HFF-Myc (cell line): ENCODE results near the gene REN.

ENCODE experiments used
- DNase-seq: peaks from one replicate; pipeline ENCODE4 v3.0.0-alpha.2; 2011; ENCODE audit warnings: low read depth; ENCODE audit errors: extremely low read depth
- H3K4me3 ChIP-seq: replicated peaks from 2 replicates; pipeline ENCODE4 v1.5.1; 2011; ENCODE audit warnings: low read depth, mild to moderate bottlenecking, control low read depth, low read length
- CTCF ChIP-seq: IDR thresholded peaks from 2 replicates; pipeline ENCODE4 v1.5.1; 2012; ENCODE audit warnings: mild to moderate bottlenecking, low read depth, low read length, control low read depth; ENCODE audit errors: missing control alignments

Gene REN

GRCh38 chr1:204198348-204199340 is 32.5 kb upstream of the REN start:
- DNase-seq: peak; percentile 27
- H3K4me3 ChIP-seq: no peak overlapping the region
- TF ChIP-seq CTCF: no peak

- TF ChIP-seq CTCF: no peak
- no peak overlapping the region for H3K4me3 ChIP-seq
- no peak for DNase-seq
Observed at GRCh38 chr1:204197068-204197467, 30.9 kb upstream of the REN start.

- no peak within 1 kb of the TSS for H3K4me3 ChIP-seq
- TF ChIP-seq CTCF: no peak
- no peak for DNase-seq
Observed at GRCh38 chr1:204196068-204196795, 30.1 kb upstream of the REN start, which contains the start of gene KISS1. TSS of gene KISS1 (minus strand) at chr1:204196491. CDS start at chr1:204192876, 3,615 bp downstream.

- TF ChIP-seq CTCF: no peak
- DNase-seq: no peak
- no peak overlapping the region for H3K4me3 ChIP-seq
Observed at GRCh38 chr1:204194771-204195170, 28.6 kb upstream of the REN start.

- no peak for TF ChIP-seq CTCF
- no peak for DNase-seq
- no peak overlapping the region for H3K4me3 ChIP-seq
Observed at GRCh38 chr1:204194080-204194479, 27.9 kb upstream of the REN start.

- H3K4me3 ChIP-seq: no peak overlapping the region
- TF ChIP-seq CTCF: no peak
- no peak for DNase-seq
Observed at GRCh38 chr1:204192589-204193352, 26.6 kb upstream of the REN start.
